Small intestine (tissue), 7 donors: ENCODE data around the gene DNAJB8. TPM values are rescaled to one million over a fixed set of nuclear protein-coding genes. Genes with fewer than 3 reads are reported as not detected.

Experiments used
- DNase-seq, 2 donors: peaks; one replicate each; pipeline versions ENCODE4 v3.0.0 to v3.0.0-alpha.2; 2013
- FAIRE-seq: peaks from 2 replicates; lab custom pipeline; 2012; peaks lifted over from hg19 to GRCh38; lab: Jason Lieb, UNC
- H3K27ac ChIP-seq, 3 donors: one replicate each; pipeline ENCODE4 v1.5.1; 2013; ENCODE audit warnings: low read length in 2 of 3, mild to moderate bottlenecking in 2 of 3, control low read depth in 1 of 3, inconsistent platforms in 1 of 3, low read depth in 1 of 3, moderate library complexity in 1 of 3
- H3K27me3 ChIP-seq, 3 donors: one replicate each; pipeline ENCODE4 v1.6.1; 2013; ENCODE audit warnings: low read length in 3 of 3, inconsistent platforms in 1 of 3; ENCODE audit not compliant: control insufficient read depth in 3 of 3, insufficient read depth in 3 of 3
- H3K36me3 ChIP-seq, 3 donors: one replicate each; pipeline ENCODE4 v1.6.1; 2013; ENCODE audit warnings: low read length in 3 of 3, inconsistent platforms in 1 of 3, low read depth in 1 of 3, mild to moderate bottlenecking in 1 of 3, moderate library complexity in 1 of 3; ENCODE audit not compliant: control insufficient read depth in 3 of 3, insufficient read depth in 2 of 3
- H3K4me1 ChIP-seq, 3 donors: one replicate each; pipeline ENCODE4 v1.6.1; 2013; ENCODE audit warnings: low read length in 2 of 3, inconsistent platforms in 1 of 3, low read depth in 1 of 3, mild to moderate bottlenecking in 1 of 3, moderate library complexity in 1 of 3; ENCODE audit not compliant: control insufficient read depth in 3 of 3, insufficient read depth in 2 of 3
- H3K4me3 ChIP-seq, 3 donors: one replicate each; pipeline ENCODE4 v1.5.1; 2013; ENCODE audit warnings: low read length in 3 of 3, control low read depth in 1 of 3, inconsistent platforms in 1 of 3, low read depth in 1 of 3, mild to moderate bottlenecking in 1 of 3, moderate library complexity in 1 of 3
- H3K9me3 ChIP-seq, 2 donors: one replicate each; pipeline ENCODE4 v1.6.1; 2013; ENCODE audit warnings: low read depth in 1 of 2, low read length in 1 of 2; ENCODE audit not compliant: control insufficient read depth in 2 of 2, insufficient read depth in 1 of 2
- WGBS, 3 donors: extraction: QIAGEN DNeasy Blood & Tissue Kit; methylation state at CpG; one replicate each; pipeline ENCODE4 v1.1.7; 2013; 5-methylcytosine and 5-hydroxymethylcytosine counted together
- polyA plus RNA-seq, 4 donors: library from polyadenylated mRNA; stranded (reverse) in 3 of 4; unstranded in 1 of 4; fragments of 200-250 nt in 3 of 4; fragments of 120-200 nt in 1 of 4; gene quantifications; one replicate each; pipeline versions ENCODE4 v1.2.1 to v1.2.3, GENCODE V29; 2013
- donor health status: healthy with polysubstance abuse.
- donor health status: control.
- donor health status: control.
- donor health status: Bipolar disorder and iron deficiency.
- donor health status: healthy.

Gene DNAJB8
- polyA plus RNA-seq, 4 donors = not detected

DNA sequence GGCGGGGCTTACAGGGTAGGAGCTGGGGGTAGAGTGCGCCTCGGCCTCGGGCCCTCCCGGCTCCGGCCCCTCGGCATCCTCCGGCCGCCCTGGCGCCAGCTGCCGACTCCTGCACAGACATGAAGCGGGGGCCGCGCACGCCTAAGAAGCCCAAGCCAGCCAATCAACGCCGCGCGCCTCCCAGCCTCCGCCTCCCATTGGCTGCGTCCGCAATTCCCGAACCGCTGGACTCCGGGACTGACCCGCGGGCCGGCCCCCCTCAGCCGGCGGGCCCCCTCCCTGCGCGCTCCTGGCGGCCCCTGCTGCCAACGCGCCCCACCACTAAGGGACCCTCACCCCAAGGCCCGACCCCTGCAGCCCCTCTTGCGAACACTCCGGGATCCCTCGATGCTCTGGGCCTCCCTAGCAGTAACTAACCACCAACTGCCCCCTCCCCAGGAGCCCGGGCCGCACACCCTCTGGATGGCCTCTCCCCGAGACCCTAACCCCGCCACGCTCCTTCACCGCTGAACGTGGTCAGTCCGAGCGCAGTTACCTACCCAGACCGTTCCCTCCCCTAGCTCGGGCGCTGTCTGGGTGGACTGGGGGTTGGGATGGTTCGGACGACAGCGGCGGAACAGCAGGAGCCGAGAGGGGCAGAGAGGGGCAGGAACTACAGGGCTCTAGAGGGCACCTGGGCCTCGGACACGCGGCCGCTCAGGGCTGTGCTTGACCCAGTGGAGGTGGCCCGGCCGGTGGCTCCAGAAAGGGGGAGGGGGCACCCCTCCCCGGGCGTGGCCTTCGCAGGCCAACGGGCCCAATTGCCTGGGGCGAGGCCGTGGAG, 21.3 kb upstream of the DNAJB8 start:
- H3K36me3 ChIP-seq = peaks cover 0 to 3% (median 0%) of the 10 kb centered on the region in 3 donors
- FAIRE-seq (no peak), DNase-seq (peak; percentile 31 to 73)
- peaks cover 0 to 36% (median 12%) of the 10 kb centered on the region in 3 donors for H3K4me1 ChIP-seq
- peak overlapping the region in 1 of 3 donors; percentile 59 for H3K27ac ChIP-seq
- no peaks in the 10 kb centered on the region for H3K9me3 ChIP-seq
- 1 to 3% (median 1%) methylated on average over 49 to 68 of the region's 68 CpGs for WGBS, 3 donors
- H3K27me3 ChIP-seq = peaks cover 34 to 99% (median 68%) of the 10 kb centered on the region in 3 donors
- H3K4me3 ChIP-seq = peak overlapping the region; percentile 35 to 44 (median 41)

DNA sequence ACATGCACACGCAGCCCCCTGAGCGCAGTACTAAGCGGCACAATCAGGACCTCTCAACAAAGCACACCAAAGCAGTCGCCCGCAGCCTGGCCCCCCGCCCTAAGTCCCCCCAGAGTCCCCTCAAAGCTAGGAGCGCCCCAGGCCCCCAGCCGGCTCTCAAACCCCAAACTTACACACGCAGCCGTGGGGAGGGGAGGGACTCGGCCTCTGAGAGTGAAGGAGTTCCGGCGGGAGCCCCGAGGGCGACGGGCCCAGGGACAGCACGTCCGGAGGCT, 20.8 kb upstream of the DNAJB8 start:
- no peak for FAIRE-seq
- peaks cover 0 to 3% (median 0%) of the 10 kb centered on the region in 3 donors for H3K36me3 ChIP-seq
- H3K4me3 ChIP-seq = peak overlapping the region; percentile 35 to 44 (median 41)
- peaks cover 29 to 99% (median 72%) of the 10 kb centered on the region in 3 donors for H3K27me3 ChIP-seq
- H3K27ac ChIP-seq = peak overlapping the region in 1 of 3 donors; percentile 44
- H3K4me1 ChIP-seq = peaks cover 0 to 36% (median 12%) of the 10 kb centered on the region in 3 donors
- WGBS, 3 donors = 1 to 3% (median 2%) methylated on average over 15 to 18 of the region's 18 CpGs
- H3K9me3 ChIP-seq = no peaks in the 10 kb centered on the region
- DNase-seq = no peak

DNA sequence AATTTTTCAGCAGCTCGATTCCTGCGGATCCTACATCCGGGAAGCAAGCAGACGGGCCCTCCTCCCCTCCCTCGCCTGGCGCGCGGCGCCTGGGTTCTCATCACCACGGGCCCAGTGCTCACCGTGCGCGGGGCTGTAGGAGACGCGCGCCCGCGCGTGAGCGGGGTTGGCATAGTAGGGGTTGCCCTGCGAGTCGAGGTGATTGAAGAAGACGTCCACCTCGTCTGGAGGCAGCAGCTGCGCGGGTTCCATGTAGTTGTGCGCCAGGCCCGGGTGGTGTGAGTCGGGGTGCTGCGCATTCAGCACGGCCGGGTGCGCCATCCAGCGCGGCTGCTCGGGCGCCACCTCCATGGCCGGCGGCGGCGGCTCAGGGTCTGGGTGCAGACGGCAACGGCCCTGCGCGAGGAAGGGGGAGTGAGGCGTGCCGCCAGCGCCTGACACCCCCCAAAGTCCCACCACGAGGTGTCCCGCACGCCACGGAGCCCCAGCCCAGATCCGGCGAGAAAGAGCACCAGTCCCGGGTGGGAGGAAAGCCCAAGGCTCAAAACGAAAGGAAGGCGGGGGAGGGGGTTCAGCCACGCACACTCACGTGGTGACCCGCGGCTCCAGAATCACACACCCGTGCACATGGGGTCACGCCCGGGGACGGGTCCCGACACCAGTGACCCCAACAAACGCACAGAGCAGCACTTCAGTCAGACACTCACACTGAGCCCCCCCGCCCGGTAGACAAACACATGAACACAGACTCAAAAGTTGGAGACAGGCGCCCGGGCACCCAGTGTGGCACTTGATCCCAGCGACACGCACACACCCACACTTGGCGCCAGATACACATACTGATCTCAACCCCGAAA, 20.2 kb upstream of the DNAJB8 start:
- H3K27ac ChIP-seq = peak overlapping the region in 1 of 3 donors; percentile 44
- DNase-seq (peak in 1 of 2 donors; percentile 56), FAIRE-seq (no peak)
- H3K36me3 ChIP-seq = peaks cover 0 to 3% (median 0%) of the 10 kb centered on the region in 3 donors
- no peaks in the 10 kb centered on the region for H3K9me3 ChIP-seq
- 0 to 1% (median 1%) methylated on average over 67 to 75 of the region's 75 CpGs for WGBS, 3 donors
- peaks cover 29 to 99% (median 71%) of the 10 kb centered on the region in 3 donors for H3K27me3 ChIP-seq
- peaks cover 0 to 36% (median 12%) of the 10 kb centered on the region in 3 donors for H3K4me1 ChIP-seq
- H3K4me3 ChIP-seq = peak overlapping the region; percentile 35 to 44 (median 41)

DNA sequence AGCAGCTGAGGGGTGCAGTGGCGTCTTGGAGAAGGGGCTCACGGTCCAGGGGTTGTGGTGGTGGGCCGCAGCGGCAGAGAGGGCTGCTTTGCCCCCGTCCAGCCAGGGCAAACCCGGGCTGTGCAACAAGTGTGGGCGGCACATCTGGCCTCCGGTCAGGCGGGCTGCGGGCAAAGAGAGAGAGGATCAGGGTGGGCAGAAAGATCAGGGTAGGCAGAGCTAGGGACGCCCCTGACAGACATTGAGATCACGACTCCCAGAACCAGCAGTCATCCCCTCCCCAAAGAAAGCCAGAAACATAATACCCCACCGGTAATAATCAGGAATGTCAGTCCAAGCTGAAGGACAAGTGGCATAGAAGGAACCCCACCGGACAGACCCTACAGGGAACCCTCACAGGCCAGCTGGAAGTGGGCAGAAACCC, 19.5 kb upstream of the DNAJB8 start:
- Histone ChIP-seq H3K4me1 (peaks cover 0 to 36% (median 12%) of the 10 kb centered on the region in 3 donors), H3K9me3 (no peaks in the 10 kb centered on the region), H3K36me3 (peaks cover 0 to 3% (median 0%) of the 10 kb centered on the region in 3 donors), H3K27me3 (peaks cover 29 to 99% (median 64%) of the 10 kb centered on the region in 3 donors), H3K4me3 (no peak overlapping the region), H3K27ac (no peak overlapping the region)
- FAIRE-seq (no peak), DNase-seq (no peak)
- WGBS, 3 donors = 7 to 20% (median 13%) methylated on average over 11 to 14 of the region's 14 CpGs

DNA sequence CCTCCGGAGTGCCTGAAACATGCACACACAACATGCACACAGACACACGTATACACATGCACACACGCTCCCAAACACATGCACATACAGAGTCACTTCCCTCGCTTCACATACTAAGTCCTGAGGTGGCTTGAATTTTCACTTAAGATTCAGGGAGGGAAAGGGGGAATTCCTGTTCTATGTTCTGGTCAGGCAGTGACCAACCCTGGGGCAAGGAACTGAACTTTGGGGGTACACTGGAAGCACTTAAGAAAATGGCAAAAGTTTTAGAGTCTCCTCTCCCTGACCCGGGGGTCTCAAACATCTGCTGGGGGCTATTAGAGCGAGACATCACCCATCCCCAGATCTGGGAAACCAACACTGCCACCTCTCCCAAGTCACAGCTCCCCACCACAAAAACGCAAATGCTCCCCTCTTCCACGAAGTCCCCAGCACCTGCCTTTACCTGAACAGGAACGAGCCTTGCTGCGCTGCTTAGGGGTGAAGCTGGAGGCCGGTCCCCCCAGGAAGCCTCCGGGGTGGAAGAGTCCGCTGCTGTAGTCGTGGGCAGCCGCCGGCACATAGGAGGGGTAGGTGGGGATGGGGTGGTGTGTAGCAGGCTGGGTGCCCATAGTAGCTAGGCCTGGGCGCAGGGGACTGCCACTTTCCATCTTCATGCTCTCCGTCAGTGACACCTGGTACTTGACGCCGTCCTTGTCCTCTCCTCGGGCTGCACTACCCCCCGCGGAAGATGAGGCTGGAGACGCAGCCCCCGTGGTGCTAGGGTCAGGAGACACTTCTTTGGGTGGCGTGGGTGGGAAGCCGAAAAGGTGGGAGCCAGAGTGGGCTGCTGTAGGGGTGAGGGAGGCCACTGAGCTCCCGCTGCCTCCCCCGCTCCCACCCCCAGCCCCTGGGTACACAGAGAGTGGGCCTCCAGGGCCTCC, 18.9 kb upstream of the DNAJB8 start:
- Histone ChIP-seq H3K27me3 (peaks cover 29 to 99% (median 68%) of the 10 kb centered on the region in 3 donors), H3K27ac (no peak overlapping the region), H3K9me3 (no peaks in the 10 kb centered on the region), H3K4me1 (peaks cover 0 to 36% (median 12%) of the 10 kb centered on the region in 3 donors), H3K4me3 (no peak overlapping the region), H3K36me3 (peaks cover 0 to 3% (median 0%) of the 10 kb centered on the region in 3 donors)
- no peak for FAIRE-seq
- DNase-seq = no peak
- WGBS, 3 donors = 16 to 29% (median 25%) methylated on average over 28 to 29 of the region's 29 CpGs

DNA sequence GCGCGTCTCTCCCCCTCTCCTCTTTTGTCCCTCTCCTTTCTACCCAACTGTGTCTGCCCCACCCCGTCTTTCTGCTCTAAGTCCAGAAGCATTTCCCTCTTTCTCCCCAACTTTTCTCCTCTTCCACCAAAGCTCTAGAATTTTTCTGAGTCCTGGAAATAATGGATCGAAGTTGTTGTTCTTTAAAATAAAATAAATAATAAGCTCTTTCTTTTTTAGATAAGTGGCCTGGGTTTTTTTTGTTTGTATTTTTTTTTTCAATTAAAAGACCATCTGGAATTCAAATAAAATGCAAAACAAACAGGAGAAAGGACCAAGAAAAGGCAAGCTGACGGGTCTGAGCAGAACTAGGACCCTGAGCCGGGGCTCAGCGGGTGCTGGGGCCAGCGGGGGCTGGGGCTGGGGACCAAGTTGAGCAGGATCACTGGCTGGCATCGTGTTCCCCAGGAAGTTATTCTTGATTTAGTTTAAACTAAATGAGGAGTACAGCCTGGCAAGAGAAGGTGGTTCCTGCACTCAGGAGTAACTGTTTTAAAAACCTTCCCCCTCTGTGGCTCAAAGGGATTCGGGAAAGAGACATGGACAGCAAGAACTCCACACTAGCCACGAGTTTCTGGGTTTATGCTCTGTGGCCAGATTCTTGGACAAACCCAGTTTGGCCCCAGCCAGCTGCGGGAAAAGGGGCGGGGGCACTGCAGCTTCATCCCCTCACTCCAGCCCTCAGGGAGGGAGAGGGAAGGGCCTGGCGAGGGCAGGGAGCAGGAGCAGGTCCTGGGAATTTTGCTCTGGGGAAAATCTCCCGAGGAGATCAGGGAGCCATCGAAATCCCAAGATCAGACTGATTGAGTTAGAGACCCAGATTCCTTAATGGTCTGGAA, 18.0 kb upstream of the DNAJB8 start:
- Histone ChIP-seq H3K9me3 (no peaks in the 10 kb centered on the region), H3K4me1 (peaks cover 0 to 29% (median 10%) of the 10 kb centered on the region in 3 donors), H3K36me3 (peaks cover 0 to 3% (median 0%) of the 10 kb centered on the region in 3 donors), H3K27ac (no peak overlapping the region), H3K27me3 (peaks cover 29 to 99% (median 63%) of the 10 kb centered on the region in 3 donors), H3K4me3 (no peak overlapping the region)
- FAIRE-seq = no peak
- peak in 1 of 2 donors; percentile 9 for DNase-seq
- WGBS, 3 donors = 13 to 20% (median 18%) methylated on average over 14 to 16 of the region's 16 CpGs
